ENCODE measurements around the gene CCDC157. TPM values are rescaled to one million over a fixed set of nuclear protein-coding genes. Genes with fewer than 3 reads are reported as not detected.

The CCDC157 gene
- total RNA-seq, 1 donor from 2014 or later, result 4.2 TPM

- no peak for DNase-seq (ENCODE audit: extremely low spot score in 2 of 2)
- intact Hi-C loops (cut with DNase I), result no loop called here
- no peak overlapping the region for H3K27ac ChIP-seq
- H3K27me3 ChIP-seq, result no peaks in the 10 kb centered on the region
- TF ChIP-seq POLR2A (IDR thresholded peaks at IDR 0.05) (no peak), POLR2AphosphoS5 (IDR thresholded peaks at IDR 0.05; ENCODE audit: insufficient read depth in 1 of 2, low read depth in 1 of 2) (no peak), CTCF (IDR thresholded peaks at IDR 0.05) (no peak)
- peaks cover 0 to 56% of the 10 kb centered on the region in 2 donors for H3K36me3 ChIP-seq
- no peak overlapping the region for H3K4me3 ChIP-seq
- H3K9me3 ChIP-seq, result no peaks in the 10 kb centered on the region
- no peaks in the 10 kb centered on the region for H3K4me1 ChIP-seq
Measured at GRCh38 chr22:30413001-30413400, 56.2 kb downstream of the CCDC157 start.

GRCh38 chr22:30413745-30414524, 57.1 kb downstream of the CCDC157 start:
- no peaks in the 10 kb centered on the region for H3K4me1 ChIP-seq
- intact Hi-C loops (cut with DNase I), result no loop called here
- TF ChIP-seq CTCF (IDR thresholded peaks at IDR 0.05) (no peak), POLR2AphosphoS5 (IDR thresholded peaks at IDR 0.05; ENCODE audit: insufficient read depth in 1 of 2, low read depth in 1 of 2) (no peak), POLR2A (IDR thresholded peaks at IDR 0.05) (no peak)
- no peak for DNase-seq (ENCODE audit: extremely low spot score in 2 of 2)
- no peak overlapping the region for H3K27ac ChIP-seq
- H3K36me3 ChIP-seq, result peaks cover 0 to 58% of the 10 kb centered on the region in 2 donors
- H3K4me3 ChIP-seq, result no peak overlapping the region
- H3K27me3 ChIP-seq, result no peaks in the 10 kb centered on the region
- H3K9me3 ChIP-seq, result no peaks in the 10 kb centered on the region

- no peak overlapping the region for H3K27ac ChIP-seq
- no peak for TF ChIP-seq POLR2AphosphoS5 (IDR thresholded peaks at IDR 0.05; ENCODE audit: insufficient read depth in 1 of 2, low read depth in 1 of 2)
- TF ChIP-seq POLR2A (IDR thresholded peaks at IDR 0.05), result no peak
- no peak for TF ChIP-seq CTCF (IDR thresholded peaks at IDR 0.05)
- H3K27me3 ChIP-seq, result no peaks in the 10 kb centered on the region
- no peaks in the 10 kb centered on the region for H3K9me3 ChIP-seq
- no peak for DNase-seq (ENCODE audit: extremely low spot score in 2 of 2)
- H3K36me3 ChIP-seq, result peaks cover 0 to 63% of the 10 kb centered on the region in 2 donors
- no peak overlapping the region for H3K4me3 ChIP-seq
- intact Hi-C loops (cut with DNase I), result no loop called here
- no peaks in the 10 kb centered on the region for H3K4me1 ChIP-seq
Measured at GRCh38 chr22:30414525-30415047, 57.8 kb downstream of the CCDC157 start.

- H3K27ac ChIP-seq, result no peak overlapping the region
- no peak overlapping the region for H3K4me3 ChIP-seq
- TF ChIP-seq POLR2AphosphoS5 (IDR thresholded peaks at IDR 0.05; ENCODE audit: insufficient read depth in 1 of 2, low read depth in 1 of 2), result no peak
- no peak for TF ChIP-seq CTCF (IDR thresholded peaks at IDR 0.05)
- TF ChIP-seq POLR2A (IDR thresholded peaks at IDR 0.05), result no peak
- H3K27me3 ChIP-seq, result no peaks in the 10 kb centered on the region
- peaks cover 0 to 62% of the 10 kb centered on the region in 2 donors for H3K36me3 ChIP-seq
- H3K4me1 ChIP-seq, result peaks cover 5% of the 10 kb centered on the region
- intact Hi-C loops (cut with DNase I), result no loop called here
- H3K9me3 ChIP-seq, result no peaks in the 10 kb centered on the region
- no peak for DNase-seq (ENCODE audit: extremely low spot score in 2 of 2)
Measured at GRCh38 chr22:30416403-30416802, 59.6 kb downstream of the CCDC157 start.

- no peak for DNase-seq (ENCODE audit: extremely low spot score in 2 of 2)
- H3K36me3 ChIP-seq, result peaks cover 0 to 57% of the 10 kb centered on the region in 2 donors
- intact Hi-C loops (cut with DNase I), result no loop called here
- H3K27ac ChIP-seq, result no peak overlapping the region
- no peak overlapping the region for H3K4me3 ChIP-seq
- no peaks in the 10 kb centered on the region for H3K9me3 ChIP-seq
- H3K27me3 ChIP-seq, result no peaks in the 10 kb centered on the region
- TF ChIP-seq CTCF (IDR thresholded peaks at IDR 0.05) (no peak), POLR2AphosphoS5 (IDR thresholded peaks at IDR 0.05; ENCODE audit: insufficient read depth in 1 of 2, low read depth in 1 of 2) (no peak), POLR2A (IDR thresholded peaks at IDR 0.05) (no peak)
- peaks cover 5% of the 10 kb centered on the region for H3K4me1 ChIP-seq
Measured at GRCh38 chr22:30416837-30417236, 60.0 kb downstream of the CCDC157 start.
